Karpas-422 (cell line): Measurements from ENCODE around the gene ADAMTS17. TPM values are rescaled to one million over a fixed set of nuclear protein-coding genes. Genes with fewer than 3 reads are reported as not detected.

ENCODE experiments used
- DNase-seq: peaks from one replicate; pipeline ENCODE4 v3.0.0-alpha.2; 2015
- H2AFZ ChIP-seq: fragments of 200-600 bp; sonication (generic); 2 replicates; pipeline ENCODE4 v1.6.1; 2014; ENCODE audit warnings: antibody characterized with exemption, low read length, mixed read lengths
- H3K27ac ChIP-seq: fragments of 200-600 bp; sonication (generic); 2 replicates; pipeline ENCODE4 v1.5.1; 2014; ENCODE audit warnings: mild to moderate bottlenecking, low read length, moderate library complexity
- H3K27me3 ChIP-seq: fragments of 200-600 bp; sonication (generic); 2 replicates; pipeline ENCODE4 v1.6.1; 2014; ENCODE audit warnings: low read length, mixed read lengths
- H3K36me3 ChIP-seq: fragments of 200-600 bp; sonication (generic); 2 replicates; pipeline ENCODE4 v1.6.1; 2014; ENCODE audit warnings: low read length, mixed read lengths; ENCODE audit not compliant: insufficient read depth
- H3K4me1 ChIP-seq: fragments of 200-600 bp; sonication (generic); 2 replicates; pipeline ENCODE4 v1.6.1; 2014; ENCODE audit warnings: mild to moderate bottlenecking, low read length, mixed read lengths
- H3K4me2 ChIP-seq: fragments of 200-600 bp; sonication (generic); 2 replicates; pipeline ENCODE4 v1.6.1; 2014; ENCODE audit warnings: low read length, low read depth, mild to moderate bottlenecking; ENCODE audit not compliant: poor library complexity, severe bottlenecking
- H3K4me3 ChIP-seq: fragments of 200-600 bp; sonication (generic); 2 replicates; pipeline ENCODE4 v1.5.1; 2014; ENCODE audit warnings: mild to moderate bottlenecking, antibody characterized with exemption, low read length, mixed read lengths
- H3K79me2 ChIP-seq: fragments of 200-600 bp; sonication (generic); 2 replicates; pipeline ENCODE4 v1.6.1; 2014; ENCODE audit warnings: mild to moderate bottlenecking, low read length, mixed read lengths
- H3K9ac ChIP-seq: fragments of 200-600 bp; sonication (generic); 2 replicates; pipeline ENCODE4 v1.6.0; 2014; ENCODE audit warnings: low read length
- H3K9me2 ChIP-seq: fragments of 200-600 bp; sonication (generic), shearing (Covaris generic); replicated peaks from 2 replicates; pipeline ENCODE4 v1.6.0; 2014; ENCODE audit warnings: mild to moderate bottlenecking, low read length, moderate library complexity; ENCODE audit not compliant: insufficient read depth
- H3K9me3 ChIP-seq: fragments of 300-700, 200-600 bp; sonication (generic); 2 replicates; pipeline ENCODE4 v1.6.1; 2014; ENCODE audit warnings: low read length, mixed read lengths
- H4K20me1 ChIP-seq: fragments of 200-600 bp; sonication (generic); 2 replicates; pipeline ENCODE4 v1.6.1; 2014; ENCODE audit warnings: mild to moderate bottlenecking, antibody characterized with exemption, low read length, low read depth; ENCODE audit not compliant: insufficient read depth
- total RNA-seq: library from RNA; depleted of rRNA; stranded (reverse); fragments of >200 nt; shearing (Covaris generic); gene quantifications from 2 replicates; pipeline ENCODE4 v1.2.3, GENCODE V29; 2014; ENCODE audit warnings: low replicate concordance

ADAMTS17 gene
- total RNA-seq, 1 experiment from 2014 or later, result not detected

DNA sequence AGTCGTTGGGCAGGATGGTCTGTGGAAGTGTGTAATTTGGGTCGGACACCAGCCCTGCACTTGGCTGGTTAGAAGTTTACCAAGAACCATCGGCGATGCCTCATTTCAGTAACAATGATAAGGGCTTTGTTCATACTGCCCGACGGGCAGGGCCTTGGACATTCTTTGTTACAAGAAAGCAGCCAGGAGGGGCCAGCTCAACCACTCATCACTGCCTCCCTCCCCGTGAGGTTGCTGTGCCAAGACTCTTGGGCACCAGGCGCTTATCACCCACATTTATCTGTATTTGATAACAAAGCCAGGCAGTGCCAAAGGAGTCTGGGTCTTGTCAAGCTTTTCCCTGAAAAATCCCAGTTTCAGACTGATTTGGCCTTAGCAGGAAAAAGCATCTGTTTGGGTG is 235.0 kb downstream of the ADAMTS17 start:
- no peaks in the 10 kb centered on the region for H3K9me2 ChIP-seq
- H3K4me2 ChIP-seq, result no peak overlapping the region
- no peaks in the 10 kb centered on the region for H3K4me1 ChIP-seq
- H3K36me3 ChIP-seq, result no peaks in the 10 kb centered on the region
- DNase-seq, result no peak
- no peak overlapping the region for H3K9ac ChIP-seq
- no peaks in the 10 kb centered on the region for H3K27me3 ChIP-seq
- no peaks in the 10 kb centered on the region for H3K79me2 ChIP-seq
- no peak overlapping the region for H2AFZ ChIP-seq
- no peak overlapping the region for H3K27ac ChIP-seq
- H3K9me3 ChIP-seq, result no peaks in the 10 kb centered on the region
- no peaks in the 10 kb centered on the region for H4K20me1 ChIP-seq
- H3K4me3 ChIP-seq, result no peak overlapping the region

DNA sequence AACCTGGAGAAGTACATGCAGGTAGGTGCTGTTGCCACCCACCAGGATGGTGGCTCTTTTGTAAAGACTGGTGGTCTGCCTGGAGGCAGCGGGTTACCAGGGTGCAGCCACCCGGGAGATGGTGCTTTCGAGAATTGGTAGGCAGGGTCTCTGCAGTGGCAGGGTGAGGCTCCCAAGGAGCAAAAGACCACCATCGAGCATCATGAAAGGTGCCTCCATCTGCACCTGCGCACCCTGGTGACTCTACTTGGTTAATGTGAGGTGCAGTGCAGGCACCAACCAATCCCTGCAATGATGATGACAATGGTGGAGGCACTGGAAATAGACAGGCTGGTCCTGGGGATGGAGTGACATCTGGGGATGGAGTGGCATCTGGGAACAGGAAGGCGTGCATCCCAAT is 236.7 kb downstream of the ADAMTS17 start:
- DNase-seq, result no peak
- Histone ChIP-seq H4K20me1 (no peaks in the 10 kb centered on the region), H3K4me3 (no peak overlapping the region), H3K4me2 (no peak overlapping the region), H3K27me3 (no peaks in the 10 kb centered on the region), H3K4me1 (no peaks in the 10 kb centered on the region), H2AFZ (no peak overlapping the region), H3K36me3 (no peaks in the 10 kb centered on the region), H3K79me2 (no peaks in the 10 kb centered on the region), H3K27ac (no peak overlapping the region), H3K9ac (no peak overlapping the region), H3K9me3 (no peaks in the 10 kb centered on the region), H3K9me2 (no peaks in the 10 kb centered on the region)

DNA sequence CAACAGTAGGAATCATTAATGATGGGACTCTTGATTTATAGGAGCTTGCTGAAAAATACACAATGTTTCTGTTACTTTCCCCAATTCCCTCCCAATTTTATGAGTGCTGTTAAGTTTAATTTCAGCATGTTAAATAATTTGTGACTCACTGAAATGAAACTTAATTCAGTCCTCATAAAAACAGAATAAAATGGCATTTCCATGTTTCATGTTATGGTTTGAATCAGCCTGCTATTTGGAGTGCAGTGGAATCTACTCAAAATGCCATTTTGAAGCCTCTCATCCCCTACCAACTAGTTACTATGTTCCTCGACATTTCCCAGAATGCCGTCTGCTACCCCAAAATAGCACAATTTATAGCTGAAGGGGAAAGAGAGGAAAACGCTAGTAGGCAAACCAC is 237.5 kb downstream of the ADAMTS17 start:
- Histone ChIP-seq H3K9me2 (no peaks in the 10 kb centered on the region), H4K20me1 (no peaks in the 10 kb centered on the region), H3K27me3 (no peaks in the 10 kb centered on the region), H3K4me3 (no peak overlapping the region), H3K27ac (no peak overlapping the region), H3K79me2 (no peaks in the 10 kb centered on the region), H3K36me3 (no peaks in the 10 kb centered on the region), H2AFZ (no peak overlapping the region), H3K9ac (no peak overlapping the region), H3K4me1 (no peaks in the 10 kb centered on the region), H3K9me3 (no peaks in the 10 kb centered on the region), H3K4me2 (no peak overlapping the region)
- DNase-seq, result no peak

DNA sequence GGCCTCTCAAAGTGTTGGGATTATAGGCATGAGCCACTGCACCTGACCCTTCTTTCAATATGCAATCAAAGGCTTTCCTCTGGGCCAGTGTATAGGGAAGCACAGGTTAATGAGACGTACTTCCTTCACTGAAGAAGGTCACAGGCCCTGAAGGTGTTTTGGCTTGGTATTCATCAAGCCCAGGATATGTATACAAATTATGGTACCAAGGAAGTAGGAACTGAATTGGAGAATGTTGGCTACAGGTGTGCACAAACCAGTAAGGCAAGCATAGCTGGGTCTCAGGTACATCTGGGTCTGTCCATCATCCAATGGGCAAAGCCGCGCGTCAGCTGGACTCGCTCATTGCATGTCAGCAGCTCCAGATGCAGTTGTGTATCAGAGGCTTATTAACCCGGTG is 237.9 kb downstream of the ADAMTS17 start:
- no peaks in the 10 kb centered on the region for H4K20me1 ChIP-seq
- H3K4me1 ChIP-seq, result no peaks in the 10 kb centered on the region
- H3K4me2 ChIP-seq, result no peak overlapping the region
- H3K79me2 ChIP-seq, result no peaks in the 10 kb centered on the region
- H3K27me3 ChIP-seq, result no peaks in the 10 kb centered on the region
- H3K9me3 ChIP-seq, result no peaks in the 10 kb centered on the region
- no peaks in the 10 kb centered on the region for H3K9me2 ChIP-seq
- no peak overlapping the region for H3K27ac ChIP-seq
- no peak for DNase-seq
- H2AFZ ChIP-seq, result no peak overlapping the region
- no peak overlapping the region for H3K9ac ChIP-seq
- H3K36me3 ChIP-seq, result no peaks in the 10 kb centered on the region
- H3K4me3 ChIP-seq, result no peak overlapping the region

DNA sequence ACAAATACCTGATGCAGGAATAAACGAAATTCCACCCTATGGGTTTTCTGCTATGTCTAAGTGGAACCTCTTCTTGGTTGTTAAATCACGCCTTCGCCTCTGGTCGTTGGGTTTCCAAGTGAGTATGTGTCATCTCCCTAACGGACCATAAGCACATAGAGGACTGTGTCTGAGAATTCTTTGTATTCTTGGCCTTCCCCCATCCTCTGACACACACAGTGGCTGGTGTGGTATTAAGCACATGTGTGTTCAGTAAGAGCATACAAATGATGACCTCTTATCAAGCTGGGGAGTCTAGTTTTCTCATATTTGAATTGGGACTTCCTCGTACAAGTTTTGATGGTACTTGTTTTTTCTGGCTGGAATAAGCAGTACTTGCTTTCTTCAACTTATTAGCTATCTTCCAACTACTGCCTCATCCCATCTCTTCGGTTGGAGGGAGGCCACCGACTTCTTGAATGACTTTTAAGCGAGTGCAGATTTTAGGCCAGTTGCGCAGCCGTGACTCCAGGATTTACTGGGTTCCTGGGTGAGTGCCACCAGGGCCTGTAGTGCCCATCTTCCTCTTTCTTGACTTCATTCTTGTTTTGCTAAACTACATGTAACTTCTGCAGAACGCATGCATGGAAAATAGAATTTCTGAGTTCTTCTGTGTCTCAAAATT is 240.2 kb downstream of the ADAMTS17 start:
- Histone ChIP-seq H3K27ac (no peak overlapping the region), H3K79me2 (no peaks in the 10 kb centered on the region), H3K9me2 (no peaks in the 10 kb centered on the region), H3K9ac (no peak overlapping the region), H3K4me2 (no peak overlapping the region), H2AFZ (no peak overlapping the region), H3K4me3 (no peak overlapping the region), H3K27me3 (no peaks in the 10 kb centered on the region), H3K4me1 (no peaks in the 10 kb centered on the region), H3K36me3 (no peaks in the 10 kb centered on the region), H4K20me1 (no peaks in the 10 kb centered on the region), H3K9me3 (no peaks in the 10 kb centered on the region)
- DNase-seq, result no peak

DNA sequence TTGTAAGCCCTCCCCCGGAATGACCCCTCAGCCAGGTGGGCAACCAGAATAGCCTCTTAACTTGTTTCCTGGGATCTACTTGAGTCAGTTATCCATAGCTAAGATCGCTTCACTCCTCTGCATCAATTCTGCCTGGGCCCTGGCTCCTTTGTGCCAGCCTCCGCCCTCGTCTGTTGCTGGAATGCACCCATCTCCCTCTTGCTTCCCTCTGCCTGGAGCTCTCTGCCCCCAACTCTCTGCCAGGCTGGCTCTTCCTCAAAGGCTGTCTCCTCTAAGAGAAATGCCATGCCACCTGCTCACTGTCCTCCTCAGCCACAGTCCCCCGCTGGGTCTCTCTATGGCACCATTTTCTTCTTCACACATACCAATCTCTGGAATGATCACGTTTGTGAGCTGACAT is 240.8 kb downstream of the ADAMTS17 start:
- Histone ChIP-seq H3K27me3 (no peaks in the 10 kb centered on the region), H3K4me2 (no peak overlapping the region), H3K27ac (no peak overlapping the region), H3K9me3 (no peaks in the 10 kb centered on the region), H3K36me3 (no peaks in the 10 kb centered on the region), H2AFZ (no peak overlapping the region), H4K20me1 (no peaks in the 10 kb centered on the region), H3K79me2 (no peaks in the 10 kb centered on the region), H3K9me2 (no peaks in the 10 kb centered on the region), H3K9ac (no peak overlapping the region), H3K4me1 (no peaks in the 10 kb centered on the region), H3K4me3 (no peak overlapping the region)
- DNase-seq, result no peak

DNA sequence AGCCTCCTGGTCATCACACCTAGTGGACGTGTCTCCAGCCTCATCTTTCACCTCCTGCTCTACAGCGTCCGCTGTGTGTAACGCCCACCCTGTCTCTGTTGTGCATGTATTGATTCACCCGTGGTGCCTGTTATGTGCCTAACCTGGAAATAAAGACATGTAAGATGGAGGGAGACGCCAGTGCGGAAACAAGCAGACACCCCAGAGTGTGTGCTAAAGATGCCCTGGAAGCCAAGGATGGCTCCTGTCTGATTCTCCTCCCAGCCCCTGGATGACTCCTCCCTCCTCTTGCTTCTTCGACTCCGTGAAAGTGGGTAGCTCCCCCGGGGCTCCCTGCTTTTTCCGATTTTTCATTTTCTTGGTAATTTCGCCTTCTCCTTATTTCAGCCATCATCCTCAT is 241.8 kb downstream of the ADAMTS17 start:
- Histone ChIP-seq H3K36me3 (no peaks in the 10 kb centered on the region), H3K4me2 (no peak overlapping the region), H3K9me3 (no peaks in the 10 kb centered on the region), H2AFZ (no peak overlapping the region), H3K4me1 (no peaks in the 10 kb centered on the region), H3K9ac (no peak overlapping the region), H3K4me3 (no peak overlapping the region), H4K20me1 (no peaks in the 10 kb centered on the region), H3K27me3 (no peaks in the 10 kb centered on the region), H3K27ac (no peak overlapping the region), H3K79me2 (no peaks in the 10 kb centered on the region), H3K9me2 (no peaks in the 10 kb centered on the region)
- DNase-seq, result no peak

DNA sequence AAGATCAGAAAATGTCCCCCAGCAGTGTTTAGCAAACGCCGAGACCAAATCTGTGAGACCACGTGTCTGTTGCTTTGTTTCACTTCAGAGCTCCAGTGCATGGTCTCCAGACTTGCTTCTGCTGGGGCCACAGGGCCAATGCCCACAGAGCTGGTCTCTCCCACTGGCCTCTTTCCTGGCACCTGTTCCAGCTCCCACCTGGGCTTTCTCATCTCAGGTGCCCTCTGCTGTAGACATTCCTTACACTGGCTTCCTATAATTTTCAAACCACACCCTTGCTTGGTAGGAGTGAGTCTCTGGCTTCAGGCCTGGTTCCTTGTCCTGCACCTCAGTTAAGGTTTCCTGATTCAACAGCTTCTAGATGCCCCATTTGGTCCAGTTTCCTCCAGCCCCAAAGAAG is 243.1 kb downstream of the ADAMTS17 start:
- no peaks in the 10 kb centered on the region for H3K36me3 ChIP-seq
- H3K27ac ChIP-seq, result no peak overlapping the region
- no peak overlapping the region for H3K4me3 ChIP-seq
- H3K9me2 ChIP-seq, result no peaks in the 10 kb centered on the region
- H3K9ac ChIP-seq, result no peak overlapping the region
- H3K4me1 ChIP-seq, result no peaks in the 10 kb centered on the region
- no peak for DNase-seq
- no peaks in the 10 kb centered on the region for H3K27me3 ChIP-seq
- no peak overlapping the region for H3K4me2 ChIP-seq
- H3K9me3 ChIP-seq, result no peaks in the 10 kb centered on the region
- H4K20me1 ChIP-seq, result no peaks in the 10 kb centered on the region
- H3K79me2 ChIP-seq, result no peaks in the 10 kb centered on the region
- H2AFZ ChIP-seq, result no peak overlapping the region
